ENCODE data around the gene FNDC3A.
A peak's percentile ranks its signal among the peaks of the same experiment; 100 is the strongest.

FNDC3A gene

GRCh38 chr13:49247643-49248621 lies 272.2 kb downstream of the FNDC3A start, which contains the start of gene CDADC1:
TSS of gene CDADC1 (plus strand) at chr13:49247925. CDS start at chr13:49248038, 113 bp downstream.
- DNase-seq (ENCODE audit: low spot score) (peak; percentile 94), FAIRE-seq (no peak)

GRCh38 chr13:49248622-49249002 lies 272.9 kb downstream of the FNDC3A start:
- DNase-seq (ENCODE audit: low spot score) (no peak), FAIRE-seq (no peak)

GRCh38 chr13:49251326-49251725 lies 275.6 kb downstream of the FNDC3A start:
- FAIRE-seq = no peak
- no peak for DNase-seq (ENCODE audit: low spot score)

- DNase-seq (ENCODE audit: low spot score) (no peak), FAIRE-seq (no peak)
Measured at GRCh38 chr13:49253310-49253709, 277.6 kb downstream of the FNDC3A start.

- FAIRE-seq (no peak), DNase-seq (ENCODE audit: low spot score) (no peak)
Measured at GRCh38 chr13:49254007-49254406, 278.3 kb downstream of the FNDC3A start.

- DNase-seq (ENCODE audit: low spot score) (no peak), FAIRE-seq (no peak)
Measured at GRCh38 chr13:49256841-49257240, 281.1 kb downstream of the FNDC3A start.

- DNase-seq (ENCODE audit: low spot score) (no peak), FAIRE-seq (no peak)
Measured at GRCh38 chr13:49258089-49258796, 282.5 kb downstream of the FNDC3A start.
